Measurements from ENCODE around the gene CDHR3.
"Not testable (repeated sequence)": the region's sequence is repeated elsewhere in the genome, so short reads cannot be mapped to it uniquely, and the experiment has no call there.

The CDHR3 gene, protein sequence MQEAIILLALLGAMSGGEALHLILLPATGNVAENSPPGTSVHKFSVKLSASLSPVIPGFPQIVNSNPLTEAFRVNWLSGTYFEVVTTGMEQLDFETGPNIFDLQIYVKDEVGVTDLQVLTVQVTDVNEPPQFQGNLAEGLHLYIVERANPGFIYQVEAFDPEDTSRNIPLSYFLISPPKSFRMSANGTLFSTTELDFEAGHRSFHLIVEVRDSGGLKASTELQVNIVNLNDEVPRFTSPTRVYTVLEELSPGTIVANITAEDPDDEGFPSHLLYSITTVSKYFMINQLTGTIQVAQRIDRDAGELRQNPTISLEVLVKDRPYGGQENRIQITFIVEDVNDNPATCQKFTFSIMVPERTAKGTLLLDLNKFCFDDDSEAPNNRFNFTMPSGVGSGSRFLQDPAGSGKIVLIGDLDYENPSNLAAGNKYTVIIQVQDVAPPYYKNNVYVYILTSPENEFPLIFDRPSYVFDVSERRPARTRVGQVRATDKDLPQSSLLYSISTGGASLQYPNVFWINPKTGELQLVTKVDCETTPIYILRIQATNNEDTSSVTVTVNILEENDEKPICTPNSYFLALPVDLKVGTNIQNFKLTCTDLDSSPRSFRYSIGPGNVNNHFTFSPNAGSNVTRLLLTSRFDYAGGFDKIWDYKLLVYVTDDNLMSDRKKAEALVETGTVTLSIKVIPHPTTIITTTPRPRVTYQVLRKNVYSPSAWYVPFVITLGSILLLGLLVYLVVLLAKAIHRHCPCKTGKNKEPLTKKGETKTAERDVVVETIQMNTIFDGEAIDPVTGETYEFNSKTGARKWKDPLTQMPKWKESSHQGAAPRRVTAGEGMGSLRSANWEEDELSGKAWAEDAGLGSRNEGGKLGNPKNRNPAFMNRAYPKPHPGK

DNA sequence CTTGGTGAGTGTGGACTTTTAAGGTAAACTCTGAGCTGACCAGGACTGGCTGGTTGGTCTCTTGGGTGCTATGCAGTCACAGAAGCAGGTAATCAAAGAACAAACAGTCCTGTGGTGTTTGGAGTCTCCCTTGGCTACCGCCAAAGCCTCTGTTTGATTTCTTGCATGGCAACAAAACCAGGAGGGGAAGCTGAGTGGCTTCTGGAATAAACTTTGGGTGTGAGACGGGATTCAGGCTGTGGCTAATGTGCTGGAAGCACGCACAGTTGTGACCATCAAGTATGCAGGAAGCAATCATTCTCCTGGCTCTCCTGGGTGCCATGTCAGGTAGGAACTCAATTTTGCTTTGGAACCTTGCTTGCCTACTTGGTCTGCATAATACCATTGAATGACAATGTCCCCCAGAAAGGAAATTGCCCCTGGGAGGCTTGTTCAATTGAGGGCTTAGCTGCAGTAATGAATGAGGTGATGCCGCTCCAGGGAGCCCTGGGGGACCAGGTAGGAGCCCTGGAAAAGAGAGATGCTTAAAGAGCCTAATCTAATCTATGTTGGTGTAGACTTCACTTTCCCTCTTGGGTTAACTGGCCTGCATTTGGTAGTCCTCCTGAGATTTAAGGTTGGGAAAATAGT is at the start of gene CDHR3:
Gene CDHR3, plus strand, starts transcription at position 227 of the 630 bp plus-strand sequence. Its CDS starts 55 bp downstream, at position 282.
- no peak for DNase-seq

DNA sequence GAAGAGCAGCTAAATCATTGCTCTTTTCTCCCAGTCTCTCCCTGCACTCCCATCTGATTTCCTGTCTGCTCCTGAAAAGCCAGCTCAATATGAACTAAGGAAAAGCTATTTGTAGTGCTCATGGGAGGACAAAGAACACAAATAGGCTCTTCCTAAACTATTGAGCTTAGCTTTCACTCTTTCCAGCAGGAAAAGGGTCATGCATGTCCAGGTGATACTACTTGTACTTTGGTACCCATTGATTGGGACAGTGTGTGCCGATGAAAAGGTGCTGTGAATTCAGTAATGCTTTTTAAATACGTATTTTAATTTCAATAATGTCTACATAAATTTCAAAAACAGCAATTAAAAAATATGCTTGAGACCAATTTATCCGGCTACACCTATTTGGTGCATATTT is 49.1 kb upstream of the CDHR3 start:
- no peak for DNase-seq

DNA sequence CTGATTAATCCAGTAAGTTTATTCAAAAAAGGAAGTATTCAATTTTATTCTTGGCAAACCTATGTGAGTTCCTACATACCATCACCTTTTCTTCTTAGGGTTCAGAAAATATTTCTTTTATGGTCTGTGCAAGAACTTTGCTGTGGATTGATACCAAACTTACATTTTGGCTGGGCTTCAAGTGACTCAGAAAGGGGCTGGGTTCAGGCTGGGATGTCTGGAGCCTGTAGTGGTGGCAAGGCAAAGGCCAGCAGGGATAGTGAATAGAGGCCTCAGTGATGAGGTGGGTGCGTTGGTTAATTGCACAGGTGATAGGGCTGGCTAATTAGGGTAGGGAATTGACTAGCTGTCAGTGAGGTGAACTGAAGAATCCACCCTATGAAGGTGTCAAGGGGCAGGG is 46.5 kb upstream of the CDHR3 start:
- DNase-seq: no peak

DNA sequence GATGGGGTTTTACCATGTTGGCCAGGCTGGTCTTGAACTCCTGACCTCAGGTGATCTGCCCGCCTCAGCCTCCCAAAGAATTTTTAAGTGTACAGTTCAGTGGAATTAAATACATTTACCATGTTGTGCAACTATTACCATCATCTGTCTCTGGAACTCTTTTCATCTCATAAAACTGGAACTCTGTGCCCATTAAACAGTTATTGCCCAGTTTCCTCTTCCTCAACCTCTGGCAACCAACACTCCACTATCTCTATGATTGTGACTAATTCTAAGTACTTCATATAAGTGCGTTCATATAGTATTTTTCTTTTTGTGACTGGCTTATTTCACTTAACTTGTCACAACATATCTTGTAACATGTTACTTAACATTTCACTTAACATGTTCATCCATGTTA is 45.4 kb upstream of the CDHR3 start:
- no peak for DNase-seq

DNA sequence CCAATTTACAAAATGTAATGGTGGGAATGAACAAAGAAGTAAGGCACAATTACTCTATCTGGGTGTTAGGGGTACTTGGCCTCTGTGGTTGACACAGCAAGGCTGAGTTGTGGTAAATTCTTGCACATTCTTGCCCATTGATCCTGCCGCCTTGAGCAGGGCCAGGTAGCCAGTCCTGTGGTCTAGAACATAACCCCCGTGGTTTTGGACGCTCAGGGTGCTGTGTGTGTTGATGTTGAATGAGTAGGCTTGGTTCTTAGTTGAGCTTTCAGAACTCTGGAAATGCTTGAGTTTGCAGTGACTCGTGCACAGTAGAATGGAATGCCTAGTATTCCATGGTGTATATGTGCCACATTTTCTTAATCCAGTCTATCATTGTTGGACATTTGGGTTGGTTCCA is 42.3 kb upstream of the CDHR3 start:
- no peak for DNase-seq

DNA sequence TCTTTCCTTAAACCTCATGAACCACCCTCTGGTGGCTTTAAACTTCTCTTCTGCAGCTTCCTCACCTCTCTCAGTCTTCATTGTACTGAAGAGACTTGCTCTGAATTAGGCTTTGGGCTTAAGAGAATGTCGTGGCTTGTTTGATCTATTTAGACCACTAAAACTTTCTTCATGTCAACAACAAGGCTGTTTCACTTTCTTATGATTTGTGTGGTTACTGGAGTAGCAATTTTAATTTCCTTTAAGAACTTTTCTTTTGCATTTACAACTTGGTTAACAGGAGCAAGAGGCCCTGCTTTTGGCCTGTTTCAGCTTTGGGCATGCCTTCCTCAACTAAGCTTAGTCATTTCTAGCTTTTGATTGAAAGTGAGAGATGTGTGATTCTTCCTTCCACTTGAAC is 38.1 kb upstream of the CDHR3 start:
- DNase-seq: no peak

DNA sequence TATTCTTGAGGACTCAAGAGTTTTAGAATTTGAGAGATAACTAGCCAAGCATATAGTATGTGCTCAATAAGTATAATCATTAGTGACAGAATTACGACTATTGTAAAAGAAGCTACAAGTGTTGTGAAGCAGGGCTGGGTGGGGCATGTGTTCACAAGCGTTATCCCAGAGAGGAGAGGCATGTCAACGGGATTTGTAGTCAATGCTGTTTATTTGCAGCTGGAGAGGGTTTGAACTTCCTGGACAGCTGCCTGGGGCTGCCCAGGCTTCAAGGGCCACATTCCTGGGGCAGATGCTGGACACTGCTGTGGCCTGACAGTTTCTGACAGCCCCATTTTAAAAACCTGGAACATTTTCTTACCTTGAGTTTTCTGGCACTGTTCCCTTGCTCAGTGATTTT is 36.9 kb upstream of the CDHR3 start:
- DNase-seq: no peak

DNA sequence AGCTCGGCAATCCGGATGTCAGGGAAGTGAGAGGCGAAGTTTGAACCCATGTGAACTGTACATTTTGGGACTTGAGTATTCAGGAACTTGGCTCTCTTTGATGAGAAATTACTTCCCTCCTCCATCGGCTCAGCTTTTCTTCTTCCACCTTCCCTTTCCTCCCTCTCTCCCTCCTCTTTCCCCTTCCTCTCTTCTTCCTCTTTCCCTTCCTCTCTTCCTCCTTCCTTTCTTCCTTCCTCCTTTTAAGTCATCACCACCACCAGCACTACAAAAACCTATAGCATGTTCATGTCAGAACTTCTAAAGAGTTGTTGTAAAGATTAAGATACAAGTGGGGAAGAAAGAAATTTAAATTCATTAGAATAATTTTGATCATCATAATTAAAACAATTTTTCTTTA is 31.9 kb upstream of the CDHR3 start:
- DNase-seq: no peak

DNA sequence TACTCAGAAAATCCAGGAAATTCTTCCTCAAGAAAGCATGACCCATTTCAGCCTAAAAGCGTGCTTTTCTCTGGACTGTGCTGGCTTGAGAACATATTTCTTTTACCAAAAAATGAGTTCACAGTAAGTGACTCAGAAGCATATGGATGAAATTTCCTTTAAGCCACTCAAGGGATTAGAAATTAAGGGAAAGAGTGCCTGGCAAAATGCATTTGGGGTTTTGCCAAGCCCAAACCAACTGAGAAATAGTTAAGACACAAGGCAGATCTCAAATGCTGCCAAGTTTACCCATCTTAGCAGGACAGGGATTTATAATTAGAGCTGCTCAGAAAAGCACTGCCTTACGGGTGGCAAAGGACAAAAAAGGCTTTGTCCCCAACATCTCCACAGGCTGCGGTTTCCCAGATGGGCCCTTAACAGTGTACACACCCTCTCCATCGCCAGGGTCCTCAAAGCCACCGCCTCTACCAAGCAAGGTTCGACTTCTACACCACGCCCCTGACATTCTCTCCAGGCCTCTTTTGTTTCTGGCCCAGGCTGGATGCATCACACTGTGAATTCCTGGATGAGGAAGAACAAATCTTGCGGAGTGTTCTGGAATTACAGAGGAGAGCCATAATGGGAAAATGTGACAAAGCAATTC is 30.1 kb upstream of the CDHR3 start:
- DNase-seq: no peak

DNA sequence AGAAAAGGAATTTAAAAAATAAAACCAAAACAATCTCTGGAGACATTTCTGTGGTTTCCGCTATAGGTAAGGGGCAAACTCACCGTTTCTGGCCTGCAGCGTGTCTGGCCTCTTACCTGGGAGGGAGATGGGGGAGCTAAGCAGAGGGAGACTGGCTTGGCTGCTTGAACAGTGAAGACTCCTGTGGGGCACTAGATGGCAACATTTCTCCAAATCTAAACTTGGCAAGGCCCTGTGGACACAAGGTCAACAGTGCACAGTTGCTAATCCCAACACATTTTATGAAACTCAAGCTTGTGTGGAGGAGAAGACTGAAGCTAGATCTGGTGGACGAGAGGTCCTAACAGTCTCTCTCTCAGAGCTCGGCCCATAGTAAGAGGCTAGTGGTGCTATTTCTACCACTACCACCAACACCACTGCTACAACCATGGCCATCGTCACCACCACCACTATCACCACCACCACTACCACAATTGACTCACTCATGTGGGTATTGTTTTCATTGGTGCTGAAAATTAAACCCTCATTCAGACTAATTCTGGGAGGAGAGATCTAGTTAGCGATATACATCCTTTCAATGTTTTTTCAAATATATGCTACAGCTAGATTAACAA is 28.4 kb upstream of the CDHR3 start:
- DNase-seq: no peak

DNA sequence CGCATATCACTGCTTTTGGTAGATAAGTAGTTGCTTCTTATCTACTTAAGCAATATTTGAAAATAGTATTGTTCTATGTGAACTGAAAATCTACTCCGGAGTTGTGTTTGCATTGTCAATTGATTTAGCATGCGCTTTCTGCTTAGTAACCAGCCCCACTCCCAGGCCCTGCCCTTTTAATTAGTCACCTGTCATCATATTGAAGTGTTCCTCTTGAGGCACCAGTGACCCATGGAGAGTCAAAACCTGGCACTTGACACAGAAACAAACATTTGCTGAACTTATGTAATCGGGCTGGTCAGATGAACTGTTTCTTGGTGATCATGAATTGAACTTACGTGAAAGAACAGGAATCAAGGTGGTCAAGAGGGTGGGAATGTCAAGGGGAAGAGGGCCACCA is 27.8 kb upstream of the CDHR3 start:
- no peak for DNase-seq

DNA sequence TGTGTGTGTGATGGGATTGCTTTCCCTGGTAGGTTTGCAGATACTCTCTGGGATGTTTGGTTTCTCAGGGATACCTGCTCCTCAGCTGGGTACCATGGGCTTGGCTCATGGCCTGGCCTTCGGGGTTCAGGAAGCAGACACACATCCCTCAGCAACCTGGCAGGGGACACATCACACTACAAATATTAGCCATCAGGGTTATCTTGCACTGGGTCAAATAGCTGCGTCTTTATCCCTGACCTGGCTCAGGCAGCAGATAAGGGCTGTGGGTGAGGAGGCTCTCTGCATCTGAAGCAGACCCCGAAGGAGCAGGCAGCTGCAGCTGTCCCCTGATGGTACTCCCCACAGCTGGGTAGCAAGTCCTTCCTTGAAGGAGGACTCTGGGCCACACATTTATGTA is 25.7 kb upstream of the CDHR3 start:
- DNase-seq: no peak

DNA sequence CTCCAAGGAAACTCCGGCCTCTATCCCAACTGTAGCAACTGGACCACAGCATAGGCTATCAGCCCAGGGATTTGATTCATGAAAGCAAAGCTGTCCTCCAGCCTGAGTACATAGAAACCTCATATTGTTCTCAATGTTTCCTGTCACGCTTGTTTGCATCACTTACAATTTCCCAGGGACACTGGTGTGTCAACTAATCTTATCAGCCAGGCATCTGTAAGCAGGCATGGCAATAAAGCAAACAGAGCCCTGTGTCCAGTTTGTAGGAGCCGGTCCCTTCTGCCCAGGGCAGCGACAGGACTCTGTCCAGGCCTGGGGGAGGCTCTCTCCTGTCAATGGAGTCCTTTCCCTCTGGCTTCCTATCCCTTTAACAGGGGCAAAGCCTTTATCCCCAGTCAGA is 23.0 kb upstream of the CDHR3 start:
- no peak for DNase-seq

DNA sequence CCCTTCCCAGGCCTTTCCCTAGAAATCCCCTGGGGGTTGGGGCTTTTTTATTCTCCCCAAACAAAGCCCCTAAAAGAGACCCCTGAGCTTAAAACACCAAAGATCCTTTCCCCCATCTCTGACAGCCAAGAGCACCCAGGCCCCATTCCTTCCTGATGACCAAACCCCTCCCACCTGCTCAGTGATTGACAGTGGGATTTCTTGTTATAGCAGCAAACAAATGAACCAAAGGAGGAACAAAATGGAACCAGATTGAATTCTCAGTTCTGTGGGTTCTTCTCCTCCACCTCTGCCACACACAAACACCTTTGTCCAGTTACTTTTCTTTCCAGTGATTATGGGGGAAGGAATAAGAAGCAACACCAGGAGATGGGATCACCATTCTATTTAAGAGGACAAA is 21.5 kb upstream of the CDHR3 start:
- DNase-seq: no peak

DNA sequence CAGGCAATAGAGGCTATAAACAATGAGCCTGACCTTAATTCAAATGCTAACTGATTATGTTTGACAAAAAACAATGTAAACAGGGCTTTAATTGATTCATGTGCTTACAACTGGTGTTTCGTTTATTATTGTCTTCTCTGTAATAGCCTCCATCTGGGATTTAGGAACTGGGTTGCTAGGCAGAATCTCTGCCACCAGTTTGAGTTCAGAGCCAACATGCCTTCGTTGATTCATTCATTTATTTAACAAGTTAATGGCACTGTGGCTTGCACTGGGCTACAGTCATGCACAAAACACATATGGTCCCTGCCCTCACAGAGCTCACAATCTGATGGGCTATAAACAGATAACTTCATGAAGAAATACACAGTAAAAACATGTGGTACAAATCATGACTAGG is 19.6 kb upstream of the CDHR3 start:
- DNase-seq: no peak

DNA sequence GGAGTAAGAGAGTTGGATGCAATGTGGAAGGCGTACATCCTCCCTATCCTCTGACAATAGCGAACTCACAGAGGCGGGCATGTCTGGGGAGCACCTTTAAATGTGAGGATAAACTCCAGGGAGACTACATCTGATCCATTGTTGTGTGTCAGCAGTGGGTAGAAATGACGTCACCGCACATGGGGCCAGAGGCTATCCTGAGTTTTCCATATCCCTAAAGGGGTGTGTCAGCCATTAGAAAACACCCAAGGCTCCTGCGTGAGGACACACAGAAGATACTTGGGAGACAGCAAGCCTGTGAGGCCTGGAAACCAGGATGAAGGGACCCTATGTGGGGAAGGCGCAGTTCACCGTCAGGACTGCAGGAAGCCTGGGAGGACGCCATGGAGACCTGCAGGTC is 17.2 kb upstream of the CDHR3 start:
- no peak for DNase-seq

DNA sequence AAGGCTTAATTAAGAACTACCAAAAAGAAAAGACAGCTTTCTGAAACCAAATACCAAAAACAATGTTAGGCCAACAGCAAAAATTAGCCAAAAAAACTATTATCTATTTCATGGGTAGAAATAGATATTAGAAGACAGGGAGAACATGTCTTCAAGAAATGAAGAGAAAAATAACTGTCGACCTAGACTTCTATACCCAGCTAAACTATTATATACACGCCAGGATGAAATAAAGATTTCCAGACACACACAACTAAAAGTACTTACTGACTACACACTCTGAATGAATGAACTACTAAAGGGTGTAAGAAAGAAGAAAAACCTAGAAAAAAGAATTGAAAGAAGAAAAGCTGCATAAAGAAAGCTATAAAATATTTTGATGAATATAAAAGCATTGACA is 11.5 kb upstream of the CDHR3 start:
- no peak for DNase-seq

DNA sequence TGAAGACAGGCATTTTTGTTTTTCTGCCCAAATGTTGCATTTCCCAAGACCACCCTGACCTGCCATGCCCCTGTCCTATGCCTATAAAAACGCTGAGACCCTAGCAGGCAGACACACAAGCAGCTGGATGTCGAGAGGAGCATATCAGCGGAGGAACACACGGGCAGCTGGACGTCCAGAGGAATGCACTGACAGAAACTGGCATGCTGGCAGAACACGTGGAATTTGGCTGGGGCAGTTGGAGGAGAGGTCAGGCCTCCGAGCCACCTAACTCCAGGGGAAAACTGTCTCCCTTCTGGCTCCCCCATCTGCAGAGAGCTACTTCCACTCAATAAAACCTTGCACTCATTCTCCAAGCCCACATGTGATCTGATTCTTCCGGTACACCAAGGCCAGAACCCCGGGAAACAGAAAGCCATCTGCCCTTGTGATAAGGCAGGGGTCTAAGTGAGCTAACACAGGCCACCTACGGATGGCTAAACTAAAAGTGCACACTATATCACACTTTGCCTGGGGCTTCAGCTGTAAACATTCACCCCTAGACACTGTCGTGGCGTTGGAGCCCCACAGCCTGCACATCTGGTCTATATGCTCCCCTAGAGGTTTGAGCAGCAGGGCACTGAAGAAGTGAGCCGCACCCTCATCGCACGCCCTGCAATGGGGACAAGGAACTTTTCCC is 10.0 kb upstream of the CDHR3 start:
- no peak for DNase-seq

DNA sequence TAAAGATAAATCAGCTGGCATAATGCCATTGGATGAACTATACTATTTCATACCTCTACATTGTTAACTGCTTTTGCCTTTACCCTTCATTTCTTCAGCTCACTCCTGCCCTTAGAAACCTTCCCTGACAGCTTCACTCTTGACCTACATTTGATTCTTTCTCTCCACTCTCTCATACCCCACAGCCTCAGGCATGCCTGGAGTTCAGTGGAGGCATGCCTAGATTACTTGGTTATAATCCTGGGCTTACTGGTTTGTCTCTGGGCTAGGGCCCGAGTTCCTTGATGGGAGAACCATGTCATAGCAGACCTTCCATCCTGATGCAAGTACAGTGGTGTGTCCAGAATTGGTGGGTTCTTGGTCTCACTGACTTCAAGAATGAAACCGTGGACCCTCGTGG is 8.4 kb upstream of the CDHR3 start:
- DNase-seq: no peak

DNA sequence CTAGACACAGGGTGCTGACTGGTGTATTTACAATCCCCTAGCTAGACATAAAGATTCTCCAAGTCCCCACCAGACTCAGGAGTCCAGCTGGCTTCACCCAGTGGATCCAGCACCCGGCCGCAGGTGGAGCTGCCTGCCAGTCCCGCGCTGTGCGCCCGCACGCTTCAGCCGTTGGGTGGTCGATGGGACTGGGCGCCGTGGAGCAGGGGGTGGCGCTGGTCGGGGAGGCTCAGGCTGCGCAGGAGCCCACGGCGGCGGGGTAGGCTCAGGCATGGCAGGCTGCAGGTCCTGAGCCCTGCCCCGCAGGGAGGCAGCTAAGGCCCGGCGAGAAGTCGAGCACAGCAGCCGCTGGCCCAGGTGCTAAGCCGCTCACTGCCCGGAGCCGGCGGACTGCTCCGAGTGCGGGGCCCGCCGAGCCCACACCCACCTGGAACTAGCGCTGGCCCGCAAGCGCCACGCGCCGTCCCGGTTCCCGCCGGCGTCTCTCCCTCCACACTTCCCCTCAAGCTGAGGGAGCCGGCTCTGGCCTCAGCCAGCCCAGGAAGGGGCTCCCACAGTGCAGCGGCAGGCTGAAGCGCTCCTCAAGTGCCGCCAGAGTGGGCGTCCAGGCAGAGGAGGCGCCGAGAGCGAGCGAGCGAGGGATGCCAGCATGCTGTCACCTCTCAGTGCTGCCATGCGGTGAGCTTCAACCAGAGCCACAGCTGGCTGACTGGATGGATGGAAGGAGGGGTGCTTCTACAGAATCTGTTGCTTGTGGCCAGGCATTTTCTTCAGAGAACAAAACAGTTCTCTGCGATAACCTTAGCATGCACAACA is 7.2 kb upstream of the CDHR3 start:
- DNase-seq: not testable (repeated sequence)

DNA sequence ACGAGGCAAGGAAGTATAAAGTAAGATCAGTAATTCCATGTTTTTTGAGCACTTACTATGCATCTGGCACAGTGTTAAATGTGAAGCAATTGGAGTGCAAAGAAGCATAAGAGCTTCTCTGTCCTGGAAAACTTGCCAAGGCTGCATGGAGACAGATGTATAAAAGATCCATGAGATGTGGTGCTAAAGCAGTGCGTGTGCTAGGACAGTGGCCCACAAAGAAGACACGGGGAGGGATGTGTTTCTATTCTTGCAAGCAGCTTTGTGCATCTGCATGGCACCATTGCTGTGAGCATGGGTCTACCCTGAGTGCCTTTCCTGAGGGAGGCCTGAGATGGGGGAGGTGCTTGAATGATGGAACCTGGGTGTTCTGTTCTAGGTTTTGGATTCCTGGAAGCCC is 5.1 kb upstream of the CDHR3 start:
- DNase-seq: no peak

Measured in activated T-cell treated with anti-CD3 and anti-CD28 coated beads for 4 hours (primary cell).